HepG2 (cell line): ENCODE measurements around the gene YIPF4. TPM values are rescaled to one million over a fixed set of nuclear protein-coding genes. Genes with fewer than 3 reads are reported as not detected.

Experiments used
- ARNTL ChIP-seq: sonication (generic); formaldehyde crosslinking; IDR thresholded peaks from 2 replicates; pipeline ENCODE4 v1.4.0; 2020; ENCODE audit warnings: mild to moderate bottlenecking, missing genetic modification reagents
- FOSL2 ChIP-seq: sonication (generic); formaldehyde crosslinking; IDR thresholded peaks from 2 replicates; pipeline ENCODE4 v1.4.0; 2020; ENCODE audit warnings: missing genetic modification reagents
- FOXP4 ChIP-seq: sonication (generic); formaldehyde crosslinking; IDR thresholded peaks from 2 replicates; pipeline ENCODE4 v1.4.0; 2020; ENCODE audit warnings: missing genetic modification reagents
- HDAC1 ChIP-seq: sonication (generic); formaldehyde crosslinking; IDR thresholded peaks from 2 replicates; pipeline ENCODE4 v1.5.1; 2020; ENCODE audit warnings: mild to moderate bottlenecking, missing genetic modification reagents
- HNRNPK ChIP-seq: fragments of 200-400 bp; formaldehyde crosslinking; IDR thresholded peaks from 2 replicates; pipeline ENCODE4 v1.6.1; 2018; ENCODE audit warnings: low read length, low read depth, moderate library complexity, mild to moderate bottlenecking; ENCODE audit not compliant: poor library complexity, severe bottlenecking
- HOXA9 ChIP-seq: sonication (generic); formaldehyde crosslinking; IDR thresholded peaks from 2 replicates; pipeline ENCODE4 v1.8.1; 2022; ENCODE audit warnings: missing genetic modification reagents, mild to moderate bottlenecking, moderate library complexity, borderline replicate concordance
- KLF12 ChIP-seq: sonication (generic); formaldehyde crosslinking; IDR thresholded peaks from 2 replicates; pipeline ENCODE4 v1.4.0; 2020; ENCODE audit warnings: missing genetic modification reagents, borderline replicate concordance
- MAFK ChIP-seq, 2 experiments: IDR thresholded peaks in 1 of 2; conservative IDR thresholded peaks in 1 of 2; 2 replicates each; pipeline ENCODE4 v1.6.1; 2011; ENCODE audit warnings: improper control_type of control experiment in 2 of 2, low read length in 2 of 2
- MBNL3 ChIP-seq: fragments of 250-450 bp; sonication (Bioruptor Pico); conservative IDR thresholded peaks from 2 replicates; pipeline ENCODE4 v1.8.0; 2022; ENCODE audit warnings: mild to moderate bottlenecking, inconsistent platforms
- MLX ChIP-seq: IDR thresholded peaks from 2 replicates; pipeline ENCODE4 v1.6.1; 2016
- NR2F6 ChIP-seq, 2 experiments: IDR thresholded peaks; 2 replicates each; pipeline ENCODE4 v1.6.1; 2016; ENCODE audit warnings: antibody characterized with exemption in 1 of 2, mild to moderate bottlenecking in 1 of 2
- PREB ChIP-seq: sonication (generic); formaldehyde crosslinking; IDR thresholded peaks from 2 replicates; pipeline ENCODE4 v1.4.0; 2020; ENCODE audit warnings: missing genetic modification reagents
- ZFP37 ChIP-seq: sonication (generic); formaldehyde crosslinking; IDR thresholded peaks from 2 replicates; pipeline ENCODE4 v1.4.0; 2020; ENCODE audit warnings: missing genetic modification reagents, borderline replicate concordance
- ZNF512B ChIP-seq: sonication (generic); formaldehyde crosslinking; IDR thresholded peaks from 2 replicates; pipeline ENCODE4 v1.5.1; 2020; ENCODE audit warnings: missing genetic modification reagents, mild to moderate bottlenecking, borderline replicate concordance
- ZNF660 ChIP-seq: sonication (generic); formaldehyde crosslinking; IDR thresholded peaks from 2 replicates; pipeline ENCODE4 v1.5.1; 2020; ENCODE audit warnings: mild to moderate bottlenecking, low read depth, missing genetic modification reagents, borderline replicate concordance
- ZNF83 ChIP-seq: sonication (generic); formaldehyde crosslinking; IDR thresholded peaks from 2 replicates; pipeline ENCODE4 v1.4.0; 2020; ENCODE audit warnings: missing genetic modification reagents, mild to moderate bottlenecking, borderline replicate concordance
- polyA plus RNA-seq, 8 experiments: library from polyadenylated mRNA; depleted of rRNA in 3 of 8; stranded (reverse) in 7 of 8; unstranded in 1 of 8; fragments of >200 nt; fragmentation: Illumina TruSeq in 4 of 8; extraction: Trizol in 4 of 8; gene quantifications; 2 replicates each; pipeline versions ENCODE4 v1.2.1 to v1.2.3, GENCODE V29; 2011 to 2016; ENCODE audit warnings: low read depth in 4 of 8, missing spikeins in 1 of 8, mixed read lengths in 1 of 8; ENCODE audit not compliant: insufficient read depth in 1 of 8
- total RNA-seq, 5 experiments: library from RNA; depleted of rRNA; stranded (reverse); fragments of >200 nt; fragmentation: Illumina TruSeq; extraction: Trizol; gene quantifications; 2 replicates each; pipeline ENCODE4 v1.2.3, GENCODE V29; 2016; ENCODE audit warnings: low read depth in 1 of 5

Gene YIPF4
- total and polyA plus RNA-seq, 2 of the 13 experiments (the other 11 are each of a cell fraction or from before 2014, with no cell fraction given) = 19.0 to 43.9 TPM

- TF ChIP-seq MBNL3 (CRISPR knock-in tag) = no peak
- 0 out of 2 replicates have a peak, but pooled peaks have one; percentile 36 for TF ChIP-seq KLF12
- TF ChIP-seq FOSL2 (CRISPR knock-in tag) = peak; percentile 23; the same call in 1 of the 2 replicates
- TF ChIP-seq MAFK (conservative IDR thresholded peaks at IDR 0.05 in 1 of 2, IDR thresholded peaks at IDR 0.05 in 1 of 2; ENCODE audit: low read length in 2 of 2) = peak in 1 of 2 experiments; percentile 43; a peak in 3 of 4 replicates
- TF ChIP-seq PREB (CRISPR knock-in tag) = no peak
- TF ChIP-seq NR2F6 (IDR thresholded peaks at IDR 0.05) = no peak
- no peak for TF ChIP-seq NR2F6 (CRISPR knock-in tag; IDR thresholded peaks at IDR 0.05)
- TF ChIP-seq ZFP37 = no peak
- TF ChIP-seq HDAC1 (CRISPR knock-in tag) = peak; percentile 42; the same call in 1 of the 2 replicates
- TF ChIP-seq ZNF512B (CRISPR knock-in tag) = no peak
- no peak for TF ChIP-seq HOXA9 (CRISPR knock-in tag)
- TF ChIP-seq ARNTL (CRISPR knock-in tag) = no peak
- TF ChIP-seq MLX (CRISPR knock-in tag) = no peak
- 0 out of 2 replicates have a peak, but pooled peaks have one; percentile 33 for TF ChIP-seq FOXP4 (CRISPR knock-in tag)
- TF ChIP-seq HNRNPK = no peak
- TF ChIP-seq ZNF83 = no peak
- TF ChIP-seq ZNF660 (CRISPR knock-in tag) = no peak
These were observed 27.4 kb upstream of the YIPF4 start (continued) for GRCh38 chr2:32250290-32250689.
